PC-3 (cell line): ENCODE results near the gene TSPAN9.

Experiments
- CTCF ChIP-seq: fragments of 300-600 bp; sonication (generic); conservative IDR thresholded peaks from 2 replicates; pipeline ENCODE4 v1.5.1; 2017; ENCODE audit warnings: antibody characterized with exemption, low read depth, mild to moderate bottlenecking, low read length
- EZH2phosphoT487 ChIP-seq: fragments of 300-600 bp; sonication (generic); IDR thresholded peaks from 2 replicates; pipeline ENCODE4 v1.6.1; 2018; ENCODE audit warnings: mild to moderate bottlenecking, antibody characterized with exemption, low read length, borderline replicate concordance

GRCh38 chr12:3196488-3196887, 119.3 kb downstream of the TSPAN9 start:
- TF ChIP-seq CTCF (no peak), EZH2phosphoT487 (no peak)
